ENCODE measurements around the gene LMO1.

DNA sequence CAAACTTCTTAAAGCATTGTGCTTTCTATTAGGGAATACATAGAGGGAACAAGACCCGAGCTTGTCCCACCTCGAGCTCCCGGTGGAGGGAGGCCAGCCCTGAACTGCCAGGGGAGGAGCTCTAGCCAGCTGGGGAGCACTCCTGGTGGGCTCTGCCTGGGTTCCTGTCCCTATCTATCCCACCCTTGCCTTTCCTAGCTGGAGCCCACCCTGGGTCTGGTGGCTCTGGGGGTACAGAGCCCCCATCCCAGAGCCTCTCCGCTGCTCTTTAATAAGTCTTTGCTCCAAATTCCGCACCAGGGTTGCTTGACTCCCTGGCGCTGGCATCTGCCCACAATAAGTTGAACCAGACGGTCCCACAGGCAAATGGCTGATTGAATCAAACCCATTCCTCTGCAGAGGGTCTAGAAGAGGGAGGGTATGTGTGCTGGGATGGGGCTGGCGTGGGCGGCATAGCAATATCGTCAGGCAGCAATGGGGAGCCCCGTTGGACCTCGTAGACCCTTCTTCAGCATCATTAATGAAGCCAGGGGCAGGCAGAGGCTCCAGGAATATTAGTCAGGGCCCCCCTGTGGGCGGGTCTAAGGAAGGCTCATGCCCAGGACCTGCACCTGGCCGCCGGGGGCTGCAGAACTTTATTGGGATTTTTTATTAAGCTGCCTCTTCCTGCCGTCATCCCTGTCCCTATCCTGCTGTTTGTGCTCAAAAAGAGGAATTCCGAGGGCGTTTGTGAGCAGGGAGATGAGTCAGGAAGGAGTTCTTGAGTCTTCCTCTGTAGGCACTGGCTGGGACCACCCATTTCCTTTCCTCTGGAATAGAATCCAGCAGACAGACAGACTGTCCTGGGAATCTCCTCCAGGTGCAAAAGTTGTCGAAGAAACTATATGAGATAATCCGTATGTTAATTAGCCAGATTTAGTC lies 56.3 kb downstream of the LMO1 start:
- TF ChIP-seq, protein P1, sequence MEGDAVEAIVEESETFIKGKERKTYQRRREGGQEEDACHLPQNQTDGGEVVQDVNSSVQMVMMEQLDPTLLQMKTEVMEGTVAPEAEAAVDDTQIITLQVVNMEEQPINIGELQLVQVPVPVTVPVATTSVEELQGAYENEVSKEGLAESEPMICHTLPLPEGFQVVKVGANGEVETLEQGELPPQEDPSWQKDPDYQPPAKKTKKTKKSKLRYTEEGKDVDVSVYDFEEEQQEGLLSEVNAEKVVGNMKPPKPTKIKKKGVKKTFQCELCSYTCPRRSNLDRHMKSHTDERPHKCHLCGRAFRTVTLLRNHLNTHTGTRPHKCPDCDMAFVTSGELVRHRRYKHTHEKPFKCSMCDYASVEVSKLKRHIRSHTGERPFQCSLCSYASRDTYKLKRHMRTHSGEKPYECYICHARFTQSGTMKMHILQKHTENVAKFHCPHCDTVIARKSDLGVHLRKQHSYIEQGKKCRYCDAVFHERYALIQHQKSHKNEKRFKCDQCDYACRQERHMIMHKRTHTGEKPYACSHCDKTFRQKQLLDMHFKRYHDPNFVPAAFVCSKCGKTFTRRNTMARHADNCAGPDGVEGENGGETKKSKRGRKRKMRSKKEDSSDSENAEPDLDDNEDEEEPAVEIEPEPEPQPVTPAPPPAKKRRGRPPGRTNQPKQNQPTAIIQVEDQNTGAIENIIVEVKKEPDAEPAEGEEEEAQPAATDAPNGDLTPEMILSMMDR (IDR thresholded peaks at IDR 0.05), result no peak
- TF ChIP-seq EP300 (IDR thresholded peaks at IDR 0.05), result no peak
